ENCODE data around the gene ARHGAP44.
A peak's percentile ranks its signal among the peaks of the same experiment; 100 is the strongest.

ARHGAP44 gene

DNA sequence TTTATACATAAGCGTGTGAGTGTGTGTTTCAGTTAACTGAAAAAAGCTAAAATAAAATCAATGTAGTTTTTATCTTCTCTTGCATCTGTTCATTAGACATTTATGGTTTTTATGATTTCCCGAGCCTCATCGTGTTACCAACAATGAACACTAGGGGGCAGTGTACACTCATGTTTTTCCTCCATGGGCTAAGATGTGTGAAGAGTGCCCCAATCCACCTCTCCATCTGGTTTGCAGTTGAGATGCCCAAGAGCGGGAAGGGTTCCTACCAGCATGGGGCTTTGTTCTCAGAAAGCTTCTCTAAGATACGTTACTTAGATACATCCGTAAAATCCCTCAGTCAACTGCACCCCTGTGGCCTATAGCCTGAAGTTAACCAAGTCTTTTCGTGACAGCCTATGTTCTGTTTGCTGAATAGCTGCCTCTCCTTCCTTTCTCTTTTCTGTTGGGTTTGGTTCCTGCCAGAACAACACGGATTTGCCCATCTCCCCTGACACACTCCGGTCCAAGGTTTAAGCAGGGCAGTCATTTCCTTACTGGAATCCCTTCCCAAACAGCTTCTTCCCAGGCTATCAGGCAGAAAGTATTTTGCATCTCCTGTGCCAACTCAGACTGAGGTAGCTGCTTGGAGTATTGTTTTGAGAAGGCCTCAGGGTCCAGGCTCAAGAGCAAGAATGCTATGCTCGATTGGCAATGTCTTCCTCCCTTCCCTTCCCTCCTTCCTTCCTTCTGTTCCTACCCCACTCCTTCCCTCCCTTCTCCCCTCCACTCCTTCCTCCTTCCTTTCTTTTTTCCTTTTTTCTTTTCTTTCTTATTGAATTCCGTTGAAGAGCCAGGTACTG, 241.4 kb downstream of the ARHGAP44 start:
- peak; percentile 69 for DNase-seq

DNA sequence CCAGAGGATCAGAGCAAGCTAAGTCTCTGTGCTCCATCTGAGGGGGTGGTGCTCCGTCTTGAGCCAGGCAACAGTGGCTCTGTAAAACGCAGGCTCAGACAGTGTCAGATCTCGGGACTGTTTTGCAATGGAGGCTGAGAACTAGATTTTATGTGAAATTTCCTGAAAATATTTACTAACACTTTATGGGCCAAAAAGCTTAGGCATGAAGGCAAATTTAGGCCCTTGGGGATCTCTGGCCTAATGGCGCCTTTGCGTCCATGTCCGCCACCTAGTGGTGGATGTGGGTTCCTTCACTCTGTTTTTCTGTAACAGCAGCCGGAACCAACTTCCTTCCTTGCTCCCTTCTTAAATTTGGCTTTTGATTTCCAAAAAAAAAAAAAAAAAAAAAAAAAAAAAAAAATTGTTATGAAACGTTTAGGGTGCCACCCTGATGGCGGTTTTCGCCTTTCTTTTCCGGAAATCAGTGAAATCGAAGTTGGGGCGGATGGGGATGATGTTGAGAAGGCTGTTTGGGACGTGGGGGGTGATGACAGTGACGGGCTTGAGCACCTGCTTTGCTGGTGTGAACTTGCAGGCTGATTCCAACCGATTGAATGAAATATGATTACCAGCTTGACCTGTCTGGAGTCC, 242.5 kb downstream of the ARHGAP44 start:
- peak; percentile 65 for DNase-seq

DNA sequence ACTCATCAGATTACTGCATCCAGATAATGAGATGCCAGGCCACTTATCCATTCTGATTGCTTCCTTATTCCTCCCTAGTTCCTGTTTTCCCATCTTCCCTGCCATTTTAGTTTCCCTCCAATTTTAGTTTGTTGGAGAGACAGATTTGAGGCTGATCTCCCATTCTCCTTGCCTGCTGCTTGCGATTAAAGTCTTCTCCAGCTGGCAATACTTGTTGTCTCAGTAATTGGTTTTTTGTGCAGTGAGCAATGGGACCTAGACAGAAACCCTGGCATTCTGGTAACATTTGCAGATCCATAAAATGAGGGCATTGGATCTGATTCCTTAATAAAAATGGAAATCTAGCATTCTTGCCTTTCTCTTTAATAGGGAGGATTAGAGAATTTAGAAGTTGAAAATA, 246.1 kb downstream of the ARHGAP44 start:
- DNase-seq, result no peak

DNA sequence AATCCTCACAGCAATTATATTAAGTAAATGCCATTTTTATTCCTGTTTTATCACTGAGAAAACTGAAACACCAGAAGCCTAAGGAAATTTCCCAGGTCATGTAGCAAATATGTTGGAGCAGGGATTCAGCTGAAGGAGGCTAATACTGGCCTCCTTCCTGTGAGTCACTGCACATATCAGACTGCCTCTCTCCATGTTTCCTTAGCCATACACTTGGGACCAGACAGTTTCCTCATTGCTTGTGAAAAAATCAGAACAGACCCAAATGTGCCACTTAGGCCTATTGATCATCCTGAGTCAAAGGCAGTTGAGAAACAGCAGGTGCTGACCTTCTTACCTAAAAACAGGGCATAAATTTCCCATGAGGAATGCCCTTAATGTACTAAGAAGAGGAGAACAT, 247.5 kb downstream of the ARHGAP44 start:
- no peak for DNase-seq

DNA sequence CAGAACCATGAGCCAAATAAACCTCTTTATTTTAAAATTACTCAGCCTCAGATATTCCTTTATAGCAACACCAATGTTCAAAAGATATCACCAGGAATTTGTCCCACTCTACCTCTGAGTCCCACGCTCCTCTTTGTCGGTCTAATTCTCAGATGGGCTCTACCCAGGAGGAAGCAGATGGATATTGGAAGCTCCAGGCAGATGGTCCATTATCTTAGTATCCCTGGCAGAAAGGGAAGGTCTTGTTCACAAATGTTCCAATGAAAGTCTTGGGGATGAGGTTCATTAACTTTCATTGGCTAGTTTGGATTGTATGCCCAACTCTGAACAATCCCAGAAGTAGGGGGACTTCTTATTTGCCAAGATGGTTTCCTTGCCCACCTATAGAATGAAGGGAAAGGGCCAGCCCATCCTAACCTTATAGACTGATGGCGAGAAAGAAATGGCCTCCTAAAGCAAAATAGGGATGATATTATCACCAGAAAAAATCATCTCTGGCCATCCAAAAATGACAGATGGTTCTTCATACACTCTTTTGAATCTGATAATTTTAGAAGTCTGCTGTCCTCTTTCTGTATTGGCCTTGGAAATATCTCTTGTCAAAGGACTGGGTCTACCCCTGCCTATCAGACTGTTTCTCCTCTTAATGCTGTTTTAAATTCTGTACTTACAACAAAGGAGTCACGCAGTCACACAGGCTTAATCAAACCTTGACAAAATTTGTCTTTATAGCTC, 249.8 kb downstream of the ARHGAP44 start:
- no peak for DNase-seq

Measured in activated CD8-positive, alpha-beta memory T cell treated with anti-CD3 and anti-CD28 coated beads for 24 hours (primary cell).